HTR-8/SVneo (cell line): Measurements from ENCODE around the gene PINK1.

ENCODE experiments used
- DNase-seq: peaks from one replicate; pipeline ENCODE4 v3.0.0; 2011; ENCODE audit warnings: low spot score, mixed read lengths; ENCODE audit not compliant: insufficient read length
- FAIRE-seq: peaks from 2 replicates; lab custom pipeline; 2011; peaks lifted over from hg19 to GRCh38; lab: Jason Lieb, UNC

Gene PINK1

GRCh38 chr1:20698195-20698910 is 65.1 kb downstream of the PINK1 start:
- peak; percentile 58 for FAIRE-seq
- DNase-seq = peak; percentile 27

- no peak for DNase-seq
Observed at GRCh38 chr1:20699558-20699957, 66.3 kb downstream of the PINK1 start.

GRCh38 chr1:20700636-20701215 is 67.5 kb downstream of the PINK1 start:
- no peak for FAIRE-seq
- no peak for DNase-seq

More at GRCh38 chr1:20699558-20699957, 66.3 kb downstream of the PINK1 start:
- no peak for FAIRE-seq
